ENCODE data around the gene DMRTA2. TPM values are rescaled to one million over a fixed set of nuclear protein-coding genes. Genes with fewer than 3 reads are reported as not detected.

The DMRTA2 gene
- total and polyA plus RNA-seq, 2 of the 8 experiments (the other 6 are each of a cell fraction or from before 2014, with no cell fraction given), result not detected

- no peak for TF ChIP-seq NANOG (IDR thresholded peaks at IDR 0.05; ENCODE audit: insufficient read depth, low read depth, low read length, poor library complexity, severe bottlenecking)
- TF ChIP-seq SRF (IDR thresholded peaks at IDR 0.05; ENCODE audit: low read depth, low read length), result no peak
- no peak for TF ChIP-seq BRCA1 (IDR thresholded peaks at IDR 0.05; ENCODE audit: low read depth, low read length)
- TF ChIP-seq POLR2A (IDR thresholded peaks at IDR 0.05; ENCODE audit: control extremely low read depth in 1 of 2, low read depth in 2 of 2, low read length in 2 of 2), result no peak
- TF ChIP-seq ATF3 (IDR thresholded peaks at IDR 0.05; ENCODE audit: insufficient read depth, low read depth, low read length), result no peak
- no peak for TF ChIP-seq SAP30 (IDR thresholded peaks at IDR 0.05; ENCODE audit: insufficient read depth, insufficient replicate concordance, low read length)
- TF ChIP-seq E2F6 (IDR thresholded peaks at IDR 0.05), result peak; percentile 72; the same call in 1 of the 2 replicates
- TF ChIP-seq SIX5 (IDR thresholded peaks at IDR 0.05; ENCODE audit: low read depth, low read length), result no peak
- TF ChIP-seq CHD1 (IDR thresholded peaks at IDR 0.05; ENCODE audit: low read depth, low read length), result no peak
- no peak for TF ChIP-seq KDM1A (IDR thresholded peaks at IDR 0.05; ENCODE audit: borderline replicate concordance, low read length)
- no peak for TF ChIP-seq CTBP2 (IDR thresholded peaks at IDR 0.05; ENCODE audit: borderline replicate concordance, insufficient read depth, insufficient read length, low read length)
- no peak for TF ChIP-seq BACH1 (IDR thresholded peaks at IDR 0.05; ENCODE audit: low read length)
- no peak for TF ChIP-seq CTCF (IDR thresholded peaks at IDR 0.05; ENCODE audit: control extremely low read depth in 1 of 3, insufficient read depth in 1 of 3, low read depth in 1 of 3, low read length in 3 of 3)
- no peak for TF ChIP-seq RXRA (IDR thresholded peaks at IDR 0.05; ENCODE audit: insufficient read depth, low read depth, low read length)
- no peak for TF ChIP-seq FOSL1 (IDR thresholded peaks at IDR 0.05; ENCODE audit: insufficient read depth, low read depth, low read length)
- TF ChIP-seq EZH2 (IDR thresholded peaks at IDR 0.05; ENCODE audit: low read depth, low read length, severe bottlenecking), result peak; percentile 95
- peak; percentile 88 for TF ChIP-seq CREB1 (IDR thresholded peaks at IDR 0.05)
- TF ChIP-seq POU5F1 (IDR thresholded peaks at IDR 0.05; ENCODE audit: low read depth, low read length), result no peak
These were observed 2.4 kb downstream of the DMRTA2 start (continued) for GRCh38 chr1:50420689-50421365.

Data from H1 (cell line).